GM12872 (cell line): Measurements from ENCODE around the gene CDYL2.

Source experiments
- CTCF ChIP-seq: IDR thresholded peaks from 3 replicates; pipeline ENCODE4 v1.5.1; 2011; ENCODE audit warnings: low read depth, mild to moderate bottlenecking, low read length, moderate library complexity; ENCODE audit not compliant: insufficient read depth

CDYL2 gene

GRCh38 chr16:80682421-80683070, 121.9 kb downstream of the CDYL2 start:
- TF ChIP-seq CTCF: no peak

- TF ChIP-seq CTCF: no peak
These were observed 123.0 kb downstream of the CDYL2 start for GRCh38 chr16:80681436-80681835.

- no peak for TF ChIP-seq CTCF
These were observed 123.6 kb downstream of the CDYL2 start for GRCh38 chr16:80680839-80681238.

GRCh38 chr16:80680046-80680445, 124.4 kb downstream of the CDYL2 start:
- TF ChIP-seq CTCF: no peak

- TF ChIP-seq CTCF: no peak
These were observed 129.5 kb downstream of the CDYL2 start for GRCh38 chr16:80674884-80675283.

GRCh38 chr16:80672379-80672778, 132.0 kb downstream of the CDYL2 start:
- TF ChIP-seq CTCF: no peak

DNA sequence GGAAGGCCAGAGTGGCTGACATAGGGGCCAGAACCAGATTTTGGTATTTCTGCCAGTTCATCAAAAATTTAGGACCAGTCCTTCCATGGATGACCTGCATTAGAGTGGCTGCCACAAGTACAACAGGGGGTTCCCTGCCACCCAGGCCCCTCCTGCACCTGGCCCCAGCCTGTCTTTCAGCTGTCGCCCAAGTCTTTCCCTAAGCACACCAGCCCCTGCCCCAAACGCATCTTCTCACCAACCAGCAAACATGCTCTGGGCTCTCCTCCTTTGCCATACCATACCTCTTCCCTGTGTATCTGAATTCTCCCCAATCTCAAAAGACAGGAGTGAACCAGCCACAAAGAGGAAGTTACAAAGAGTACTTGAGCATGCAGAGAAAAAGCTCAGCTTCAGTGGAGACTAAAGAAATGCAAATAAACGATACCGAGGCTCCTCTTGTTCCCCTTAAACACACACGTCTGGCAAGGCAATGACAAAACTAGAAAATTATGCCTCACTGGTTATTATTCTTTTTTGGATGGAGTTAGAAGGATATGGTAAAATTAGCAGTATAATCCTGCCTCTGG, 133.0 kb downstream of the CDYL2 start:
- TF ChIP-seq CTCF: no peak
